GM12891 (cell line): ENCODE results near the gene MYO1D.
A peak's percentile ranks its signal among the peaks of the same experiment; 100 is the strongest.
"Not testable (repeated sequence)": the region's sequence is repeated elsewhere in the genome, so short reads cannot be mapped to it uniquely, and the experiment has no call there.

Source experiments
- DNase-seq: peaks from one replicate; pipeline ENCODE4 v3.0.0; 2011; ENCODE audit warnings: low spot score; ENCODE audit not compliant: insufficient read length
- FAIRE-seq: peaks from 2 replicates; lab custom pipeline; 2011; peaks lifted over from hg19 to GRCh38; lab: Jason Lieb, UNC
- PAX5 ChIP-seq: IDR thresholded peaks from 2 replicates; pipeline ENCODE4 v1.6.1; 2011; ENCODE audit warnings: low read length, moderate library complexity, mild to moderate bottlenecking; ENCODE audit not compliant: insufficient read depth, severe bottlenecking
- POLR2A ChIP-seq: IDR thresholded peaks from 2 replicates; pipeline ENCODE4 v1.6.1; 2011; ENCODE audit warnings: low read depth, low read length, control low read depth
- POLR2AphosphoS5 ChIP-seq: IDR thresholded peaks from 2 replicates; pipeline ENCODE4 v1.6.1; 2011; ENCODE audit warnings: low read depth, low read length, control low read depth
- POU2F2 ChIP-seq: IDR thresholded peaks from 2 replicates; pipeline ENCODE4 v1.6.1; 2011; ENCODE audit warnings: low read depth, mild to moderate bottlenecking, control low read depth, low read length, moderate library complexity
- SPI1 ChIP-seq: IDR thresholded peaks from 2 replicates; pipeline ENCODE4 v1.6.1; 2011; ENCODE audit warnings: low read depth, low read length, control low read depth
- TAF1 ChIP-seq: IDR thresholded peaks from 2 replicates; pipeline ENCODE4 v1.6.1; 2011; ENCODE audit warnings: low read depth, low read length, control low read depth

Gene MYO1D

GRCh38 chr17:32723310-32723955, 153.5 kb downstream of the MYO1D start:
- peak; percentile 5 for FAIRE-seq
- no peak for TF ChIP-seq TAF1
- TF ChIP-seq SPI1: no peak
- TF ChIP-seq PAX5: no peak
- no peak for TF ChIP-seq POU2F2
- TF ChIP-seq POLR2AphosphoS5: no peak
- no peak for TF ChIP-seq POLR2A
- no peak for DNase-seq

GRCh38 chr17:32722733-32723132, 154.2 kb downstream of the MYO1D start:
- no peak for DNase-seq
- no peak for TF ChIP-seq POLR2AphosphoS5
- TF ChIP-seq PAX5: no peak
- TF ChIP-seq SPI1: no peak
- no peak for TF ChIP-seq POLR2A
- TF ChIP-seq TAF1: no peak
- no peak for FAIRE-seq

GRCh38 chr17:32720671-32721070, 156.3 kb downstream of the MYO1D start:
- DNase-seq (no peak), FAIRE-seq (no peak)
- TF ChIP-seq POLR2A (no peak), PAX5 (no peak), POLR2AphosphoS5 (no peak), TAF1 (no peak), POU2F2 (no peak), SPI1 (no peak)

- FAIRE-seq (no peak), DNase-seq (no peak)
- TF ChIP-seq POU2F2: no peak
- TF ChIP-seq POLR2A: no peak
- no peak for TF ChIP-seq SPI1
- TF ChIP-seq PAX5: no peak
- no peak for TF ChIP-seq POLR2AphosphoS5
- TF ChIP-seq TAF1: no peak
These were observed 157.2 kb downstream of the MYO1D start for GRCh38 chr17:32719689-32720088.

GRCh38 chr17:32714922-32715321, 162.0 kb downstream of the MYO1D start:
- FAIRE-seq, DNase-seq: not testable (repeated sequence)

- not testable (repeated sequence) for DNase-seq, FAIRE-seq
These were observed 162.7 kb downstream of the MYO1D start for GRCh38 chr17:32714206-32714605.

GRCh38 chr17:32713081-32713480, 163.8 kb downstream of the MYO1D start:
- DNase-seq (no peak), FAIRE-seq (no peak)
- no peak for TF ChIP-seq POU2F2
- TF ChIP-seq POLR2A: no peak

GRCh38 chr17:32709562-32709961, 167.4 kb downstream of the MYO1D start:
- no peak for TF ChIP-seq POU2F2
- no peak for TF ChIP-seq POLR2AphosphoS5
- TF ChIP-seq TAF1: no peak
- no peak for TF ChIP-seq POLR2A
- TF ChIP-seq PAX5: no peak
- no peak for TF ChIP-seq SPI1
- FAIRE-seq: no peak
- DNase-seq: no peak

- FAIRE-seq: no peak
- TF ChIP-seq POU2F2 (no peak), POLR2AphosphoS5 (no peak), POLR2A (no peak), PAX5 (no peak), SPI1 (no peak), TAF1 (no peak)
These were observed 175.1 kb downstream of the MYO1D start for GRCh38 chr17:32701871-32702270.

GRCh38 chr17:32699247-32699646, 177.7 kb downstream of the MYO1D start:
- FAIRE-seq (no peak), DNase-seq (no peak)
- TF ChIP-seq PAX5: no peak
- no peak for TF ChIP-seq SPI1
- no peak for TF ChIP-seq TAF1
- TF ChIP-seq POLR2A: no peak
- TF ChIP-seq POLR2AphosphoS5: no peak
- no peak for TF ChIP-seq POU2F2

More at GRCh38 chr17:32701871-32702270, 175.1 kb downstream of the MYO1D start:
- no peak for DNase-seq

GRCh38 chr17:32697728-32698625, 178.9 kb downstream of the MYO1D start:
- no peak for TF ChIP-seq TAF1
- no peak for TF ChIP-seq PAX5
- TF ChIP-seq POLR2AphosphoS5: no peak
- no peak for TF ChIP-seq POLR2A
- no peak for DNase-seq
- no peak for FAIRE-seq
